Testis (tissue), 3 donors: ENCODE measurements around the gene CCDC15. TPM values are rescaled to one million over a fixed set of nuclear protein-coding genes. Genes with fewer than 3 reads are reported as not detected.
"Not testable (repeated sequence)": the region's sequence is repeated elsewhere in the genome, so short reads cannot be mapped to it uniquely, and the experiment has no call there.

ENCODE experiments used
- DNase-seq: peaks from one replicate; pipeline ENCODE4 v3.0.0-alpha.2; 2019
- H3K27ac ChIP-seq, 2 donors: fragments of 200-600 bp; sonication (generic); one replicate each; pipeline ENCODE4 v1.5.1; 2019
- H3K27me3 ChIP-seq: fragments of 200-600 bp; sonication (generic); one replicate; pipeline ENCODE4 v1.5.1; 2019
- H3K36me3 ChIP-seq: fragments of 200-600 bp; sonication (generic); one replicate; pipeline ENCODE4 v1.5.1; 2017; ENCODE audit warnings: low read depth; ENCODE audit errors: missing control alignments
- H3K4me1 ChIP-seq: fragments of 200-600 bp; sonication (generic); one replicate; pipeline ENCODE4 v1.5.1; 2019
- H3K4me3 ChIP-seq, 2 donors: fragments of 200-600 bp; sonication (generic); one replicate each; pipeline ENCODE4 v1.5.1; 2017 to 2019
- H3K9me3 ChIP-seq: fragments of 200-600 bp; sonication (generic); one replicate; pipeline ENCODE4 v1.5.1; 2017
- POLR2A ChIP-seq: fragments of 450-650 bp; IDR thresholded peaks from one replicate; pipeline ENCODE4 v1.6.1; 2017; ENCODE audit warnings: antibody characterized with exemption, mild to moderate bottlenecking, moderate library complexity
- WGBS, 2 donors: methylation state at CpG; one replicate each; pipeline ENCODE4 v1.1.5; 2018; 5-methylcytosine and 5-hydroxymethylcytosine counted together
- intact Hi-C: fragments of 100-400 bp; cut with DNase I; formaldehyde crosslinking; loops from one replicate; pipeline ENCODE4 v1.15.1; 2023; ENCODE audit warnings: low total_unique reads
- polyA plus RNA-seq: library from polyadenylated mRNA; stranded (reverse); fragments of 350-450 nt; fragmentation: Illumina TruSeq; extraction: RNeasy Lipid Tissue Mini Kit (QIAGEN cat#74804); gene quantifications from one replicate; pipeline ENCODE4 v1.2.3, GENCODE V29; 2014; ENCODE audit warnings: low read depth, low replicate concordance; ENCODE audit not compliant: insufficient read depth
- total RNA-seq, 2 donors: library from RNA; depleted of rRNA; stranded (reverse); fragments of >200 nt; gene quantifications; one replicate each; pipeline ENCODE4 v1.2.3, GENCODE V29; 2016
- TF ChIP-seq, protein P1 (sequence below), 3 experiments: fragments of 450-650 bp in 2 of 3; fragments of 200-600 bp in 1 of 3; sonication (generic) in 1 of 3; IDR thresholded peaks; one replicate each; pipeline ENCODE4 v1.5.1; 2016 to 2019; ENCODE audit warnings: antibody characterized with exemption in 3 of 3, mild to moderate bottlenecking in 2 of 3, moderate library complexity in 1 of 3

Gene CCDC15
- total and polyA plus RNA-seq, 3 donors from 2014 or later = 8.0 to 15.1 (median 14.9) TPM

DNA sequence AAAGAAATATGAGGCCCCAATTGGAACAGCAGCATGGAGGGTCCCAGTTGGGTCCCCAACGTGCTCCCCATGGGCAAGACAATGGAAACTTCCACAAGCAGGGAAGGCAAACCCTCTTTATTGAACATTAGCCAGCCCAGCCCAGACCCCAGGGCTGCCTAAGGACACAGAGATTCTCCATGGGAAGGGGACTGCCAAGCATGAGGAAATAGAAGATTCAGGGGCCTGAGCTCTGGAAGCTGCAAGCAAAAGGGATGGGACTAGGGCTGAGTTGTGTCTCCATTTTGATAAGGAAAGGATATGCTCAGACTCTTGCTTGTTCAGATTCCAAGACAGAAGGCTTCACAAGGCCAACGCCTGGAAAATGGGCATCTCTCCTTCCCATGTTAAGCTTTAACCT lies 134.1 kb downstream of the CCDC15 start:
- Histone ChIP-seq H3K27me3 (no peaks in the 10 kb centered on the region), H3K9me3 (no peaks in the 10 kb centered on the region), H3K4me1 (peaks cover 9% of the 10 kb centered on the region), H3K4me3 (no peak overlapping the region), H3K27ac (no peak overlapping the region), H3K36me3 (no peaks in the 10 kb centered on the region)
- TF ChIP-seq, protein P1, sequence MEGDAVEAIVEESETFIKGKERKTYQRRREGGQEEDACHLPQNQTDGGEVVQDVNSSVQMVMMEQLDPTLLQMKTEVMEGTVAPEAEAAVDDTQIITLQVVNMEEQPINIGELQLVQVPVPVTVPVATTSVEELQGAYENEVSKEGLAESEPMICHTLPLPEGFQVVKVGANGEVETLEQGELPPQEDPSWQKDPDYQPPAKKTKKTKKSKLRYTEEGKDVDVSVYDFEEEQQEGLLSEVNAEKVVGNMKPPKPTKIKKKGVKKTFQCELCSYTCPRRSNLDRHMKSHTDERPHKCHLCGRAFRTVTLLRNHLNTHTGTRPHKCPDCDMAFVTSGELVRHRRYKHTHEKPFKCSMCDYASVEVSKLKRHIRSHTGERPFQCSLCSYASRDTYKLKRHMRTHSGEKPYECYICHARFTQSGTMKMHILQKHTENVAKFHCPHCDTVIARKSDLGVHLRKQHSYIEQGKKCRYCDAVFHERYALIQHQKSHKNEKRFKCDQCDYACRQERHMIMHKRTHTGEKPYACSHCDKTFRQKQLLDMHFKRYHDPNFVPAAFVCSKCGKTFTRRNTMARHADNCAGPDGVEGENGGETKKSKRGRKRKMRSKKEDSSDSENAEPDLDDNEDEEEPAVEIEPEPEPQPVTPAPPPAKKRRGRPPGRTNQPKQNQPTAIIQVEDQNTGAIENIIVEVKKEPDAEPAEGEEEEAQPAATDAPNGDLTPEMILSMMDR (IDR thresholded peaks at IDR 0.05) = no peak
- TF ChIP-seq POLR2A = no peak
- 83 to 86% methylated on average over 1 to 2 of the region's 2 CpGs for WGBS, 2 donors
- DNase-seq = no peak
- intact Hi-C loops = no loop called here

DNA sequence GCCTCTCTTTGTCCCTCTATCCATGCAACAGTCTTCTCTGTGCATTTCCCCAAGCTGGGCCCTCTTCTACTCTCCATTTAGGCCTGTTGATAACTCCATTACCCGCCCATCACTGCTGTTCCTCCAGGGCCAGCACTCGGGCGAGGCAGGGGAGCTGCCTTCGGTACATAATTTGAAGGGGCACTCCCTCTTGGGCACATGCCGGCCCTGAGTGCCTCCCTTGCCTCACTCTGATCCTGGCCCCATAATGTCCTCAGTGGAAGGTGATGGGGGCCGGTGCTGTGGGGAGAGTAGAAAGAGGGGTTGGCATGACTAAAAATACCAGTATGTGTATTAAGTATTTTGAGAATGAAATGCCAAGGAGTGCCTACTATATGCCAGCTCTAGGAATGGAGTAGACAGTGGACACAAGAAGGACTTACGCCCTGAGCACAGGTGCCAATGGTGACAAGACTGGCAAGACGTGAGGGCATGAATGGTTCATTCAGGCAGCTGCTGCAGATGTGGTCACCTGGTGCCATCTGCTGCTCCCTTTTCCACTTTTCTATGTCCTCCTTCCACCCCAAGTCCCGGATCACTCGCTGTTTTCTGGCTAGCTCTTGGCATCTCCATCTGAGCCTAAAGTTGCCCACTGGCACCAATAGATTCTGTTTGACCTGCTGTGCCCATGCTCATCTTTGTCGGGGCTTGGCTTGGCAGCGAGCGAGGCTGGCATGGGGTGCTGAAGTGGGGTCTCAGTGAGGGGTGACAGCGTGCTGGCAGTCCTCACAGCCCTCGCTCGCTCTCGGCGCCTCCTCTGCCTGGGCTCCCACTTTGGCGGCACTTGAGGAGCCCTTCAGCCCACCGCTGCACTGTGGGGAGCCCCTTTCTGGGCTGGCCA lies 134.8 kb downstream of the CCDC15 start:
- peaks cover 6% of the 10 kb centered on the region for H3K4me1 ChIP-seq
- no peak overlapping the region for H3K4me3 ChIP-seq
- 87 to 88% methylated on average over 19 of the region's 20 CpGs for WGBS, 2 donors
- H3K36me3 ChIP-seq = no peaks in the 10 kb centered on the region
- H3K27me3 ChIP-seq = no peaks in the 10 kb centered on the region
- no peak for DNase-seq
- no peak overlapping the region for H3K27ac ChIP-seq
- TF ChIP-seq, protein P1 (IDR thresholded peaks at IDR 0.05) = no peak
- no peak for TF ChIP-seq POLR2A
- no peaks in the 10 kb centered on the region for H3K9me3 ChIP-seq
- intact Hi-C loops = no loop called here

DNA sequence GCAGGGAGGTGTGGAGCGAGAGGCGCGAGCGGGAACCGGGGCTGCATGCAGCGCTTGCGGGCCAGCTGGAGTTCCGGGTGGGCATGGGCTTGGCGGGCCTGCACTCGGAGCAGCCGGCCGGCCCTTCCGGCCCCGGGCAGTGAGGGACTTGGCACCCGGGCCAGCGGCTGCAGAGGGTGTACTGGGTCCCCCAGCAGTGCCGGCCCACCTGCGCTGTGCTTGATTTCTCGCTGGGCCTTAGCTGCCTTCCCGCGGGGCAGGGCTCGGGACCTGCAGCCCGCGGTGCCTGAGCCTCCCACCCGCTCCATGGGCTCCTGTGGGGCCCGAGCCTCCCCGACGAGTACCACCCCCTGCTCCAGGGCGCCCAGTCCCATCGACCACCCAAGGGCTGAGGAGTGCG lies 135.5 kb downstream of the CCDC15 start:
- H3K4me1 ChIP-seq, H3K27ac ChIP-seq, H3K27me3 ChIP-seq, H3K9me3 ChIP-seq, intact Hi-C loops, H3K36me3 ChIP-seq, DNase-seq, H3K4me3 ChIP-seq: not testable (repeated sequence)
- WGBS, 2 donors = 93% methylated on average over 18 of the region's 31 CpGs; no CpG with 5 or more reads in 1 of the 2 donors

DNA sequence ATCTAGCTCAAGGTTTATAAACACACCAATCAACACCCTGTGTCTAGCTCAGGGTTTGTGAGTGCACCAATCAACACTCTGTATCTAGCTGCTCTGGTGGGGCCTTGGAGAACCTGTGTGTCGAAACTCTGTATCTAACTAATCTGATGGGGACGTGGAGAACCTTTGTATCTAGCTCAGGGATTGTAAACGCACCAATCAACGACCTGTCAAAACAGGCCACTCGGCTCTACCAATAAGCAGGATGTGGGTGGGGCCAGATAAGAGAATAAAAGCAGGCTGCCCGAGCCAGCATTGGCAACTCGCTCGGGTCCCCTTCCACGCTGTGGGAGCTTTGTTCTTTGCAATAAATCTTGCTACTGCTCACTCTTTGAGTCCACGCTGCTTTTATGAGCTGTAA lies 136.1 kb downstream of the CCDC15 start:
- H3K9me3 ChIP-seq, H3K4me1 ChIP-seq, intact Hi-C loops, H3K4me3 ChIP-seq, H3K36me3 ChIP-seq, H3K27me3 ChIP-seq, H3K27ac ChIP-seq, DNase-seq: not testable (repeated sequence)
- WGBS, 2 donors = 68 to 71% methylated on average over 9 to 10 of the region's 10 CpGs

DNA sequence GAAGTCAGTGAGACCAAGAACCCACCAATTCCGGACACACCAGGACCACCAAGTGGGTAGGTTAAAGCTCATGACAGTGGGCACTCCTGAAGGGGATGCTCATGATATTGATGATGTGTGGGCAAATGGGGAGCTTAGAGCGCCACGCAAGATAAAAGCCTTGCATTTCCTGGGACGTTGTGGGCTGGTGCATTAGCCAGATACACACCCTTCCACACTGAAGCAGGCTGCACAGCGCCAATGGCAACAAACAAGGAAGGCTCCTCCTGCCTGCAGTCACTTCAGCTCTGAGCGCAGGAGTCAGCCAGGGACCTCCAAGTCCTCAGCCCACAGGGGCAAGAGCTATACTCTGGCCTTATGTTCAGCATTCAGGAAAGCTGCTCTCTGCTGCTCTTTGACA lies 136.8 kb downstream of the CCDC15 start:
- no peak overlapping the region for H3K4me3 ChIP-seq
- intact Hi-C loops = no loop called here
- no peak for DNase-seq
- WGBS, 2 donors = 79 to 100% methylated on average over 2 to 6 of the region's 6 CpGs
- no peaks in the 10 kb centered on the region for H3K36me3 ChIP-seq
- peaks cover 6% of the 10 kb centered on the region for H3K4me1 ChIP-seq
- TF ChIP-seq, protein P1 (IDR thresholded peaks at IDR 0.05) = no peak
- no peak for TF ChIP-seq POLR2A
- no peaks in the 10 kb centered on the region for H3K27me3 ChIP-seq
- no peaks in the 10 kb centered on the region for H3K9me3 ChIP-seq
- no peak overlapping the region for H3K27ac ChIP-seq

Other genes starting within 250 kb of the CCDC15 start
- 1 to 10 TPM; 3.0 to 5.5 TPM for gene NRGN, start 214.3 kb upstream of the CCDC15 start, total RNA-seq
- gene NRGN, start 214.3 kb upstream of the CCDC15 start, polyA plus RNA-seq = 10.4 TPM
- gene VSIG2, start 201.9 kb upstream of the CCDC15 start, total RNA-seq = 1 to 10 TPM in 1 of 2 donors, under 1 TPM in 1; 0.74 to 1.3 TPM
- 4.4 TPM for gene VSIG2, start 201.9 kb upstream of the CCDC15 start, polyA plus RNA-seq
- gene ESAM, start 191.9 kb upstream of the CCDC15 start, total RNA-seq = 10 to 100 TPM in 1 of 2 donors, 1 to 10 TPM in 1; 6.0 to 10.6 TPM
- gene ESAM, start 191.9 kb upstream of the CCDC15 start, polyA plus RNA-seq = 15.8 TPM
- 10 to 100 TPM; 11.3 to 19.1 TPM for gene MSANTD2, start 153.8 kb upstream of the CCDC15 start, total RNA-seq
- gene MSANTD2, start 153.8 kb upstream of the CCDC15 start, polyA plus RNA-seq = 7.4 TPM
- gene ROBO3, start 88.8 kb upstream of the CCDC15 start, total RNA-seq = 10 to 100 TPM; 11.8 to 31.6 TPM
- 12.9 TPM for gene ROBO3, start 88.8 kb upstream of the CCDC15 start, polyA plus RNA-seq
- gene ROBO4, start 56.3 kb upstream of the CCDC15 start, total RNA-seq = 1 to 10 TPM; 5.7 to 8.4 TPM
- gene ROBO4, start 56.3 kb upstream of the CCDC15 start, polyA plus RNA-seq = 7.0 TPM
- gene HEPN1, start 35.0 kb upstream of the CCDC15 start, total RNA-seq = not detected
- not detected for gene HEPN1, start 35.0 kb upstream of the CCDC15 start, polyA plus RNA-seq
- under 1 TPM; 0.24 to 0.25 TPM for gene HEPACAM, start 18.2 kb upstream of the CCDC15 start, total RNA-seq
- 0.75 TPM for gene HEPACAM, start 18.2 kb upstream of the CCDC15 start, polyA plus RNA-seq
- gene SLC37A2, start 109.1 kb downstream of the CCDC15 start, total RNA-seq = 1 to 10 TPM; 3.0 to 7.6 TPM
- gene SLC37A2, start 109.1 kb downstream of the CCDC15 start, polyA plus RNA-seq = 6.2 TPM
- gene TMEM218, start 157.4 kb downstream of the CCDC15 start, total RNA-seq = 10 to 100 TPM; 15.1 to 17.2 TPM
- gene TMEM218, start 157.4 kb downstream of the CCDC15 start, polyA plus RNA-seq = 17.7 TPM
- 1 to 10 TPM; 5.5 to 7.3 TPM for gene PKNOX2, start 210.5 kb downstream of the CCDC15 start, total RNA-seq
- 10.4 TPM for gene PKNOX2, start 210.5 kb downstream of the CCDC15 start, polyA plus RNA-seq